H1 (cell line): ENCODE data around the gene HRH3. TPM values are rescaled to one million over a fixed set of nuclear protein-coding genes. Genes with fewer than 3 reads are reported as not detected.

Experiments used
- CTCF ChIA-PET: fragments of 300-600 bp; sonication (Branson Sonifier 250); formaldehyde crosslinking; loops from one replicate; lab custom pipeline; 2021; ENCODE audit not compliant: partially characterized antibody; lab: Charles Lee
- POLR2A ChIA-PET: fragments of 300-600 bp; sonication (Branson Sonifier 250); formaldehyde crosslinking; loops from one replicate; lab custom pipeline; 2021; ENCODE audit warnings: inconsistent platforms; ENCODE audit not compliant: partially characterized antibody; lab: Charles Lee
- DNase-seq, 2 experiments: peaks; one replicate each; pipeline versions ENCODE4 v3.0.0 to v3.0.0-alpha.2; 2010 to 2022; ENCODE audit warnings: low spot score in 2 of 2, low read depth in 1 of 2, mixed read lengths in 1 of 2
- FAIRE-seq: peaks from 2 replicates; lab custom pipeline; 2011; peaks lifted over from hg19 to GRCh38; lab: Jason Lieb, UNC
- H2AFZ ChIP-seq: 2 replicates; pipeline ENCODE4 v1.8.1; 2012; ENCODE audit warnings: low read length, inconsistent platforms
- H2AK5ac ChIP-seq: 2 replicates; pipeline ENCODE4 v1.6.1; 2013; ENCODE audit warnings: low read depth, low read length
- H2BK120ac ChIP-seq: replicated peaks from 2 replicates; pipeline ENCODE3; 2013; ENCODE audit warnings: low read depth, low read length, inconsistent platforms
- H2BK12ac ChIP-seq: 2 replicates; pipeline ENCODE4 v1.6.1; 2013; ENCODE audit warnings: low read depth, low read length
- H2BK15ac ChIP-seq: 2 replicates; pipeline ENCODE4 v1.6.1; 2013; ENCODE audit warnings: low read length
- H2BK20ac ChIP-seq: 2 replicates; pipeline ENCODE4 v1.6.1; 2013; ENCODE audit warnings: low read length
- H2BK5ac ChIP-seq: 2 replicates; pipeline ENCODE4 v1.6.1; 2013; ENCODE audit warnings: low read depth, low read length
- H3K14ac ChIP-seq: 2 replicates; pipeline ENCODE4 v1.6.1; 2013; ENCODE audit warnings: inconsistent platforms; ENCODE audit not compliant: insufficient read length
- H3K18ac ChIP-seq: 2 replicates; pipeline ENCODE4 v1.6.1; 2013; ENCODE audit warnings: low read length; ENCODE audit errors: extremely low read depth
- H3K23ac ChIP-seq: 2 replicates; pipeline ENCODE4 v1.6.1; 2013; ENCODE audit warnings: inconsistent platforms; ENCODE audit not compliant: insufficient read length
- H3K23me2 ChIP-seq: 2 replicates; pipeline ENCODE4 v1.6.1; 2013; ENCODE audit warnings: low read depth, low read length
- H3K27ac ChIP-seq: 2 replicates; pipeline ENCODE4 v1.6.1; 2011; ENCODE audit warnings: low read depth, low read length, inconsistent platforms
- H3K27me3 ChIP-seq, 4 experiments: replicated peaks in 1 of 4; 1 replicate in 1 of 4; 2 replicates in 3 of 4; pipeline versions ENCODE4 v1.6.1 to v1.8.1; 2011 to 2013; ENCODE audit warnings: low read length in 3 of 4, mild to moderate bottlenecking in 3 of 4, inconsistent platforms in 2 of 4, mixed read lengths in 2 of 4, moderate library complexity in 1 of 4; ENCODE audit not compliant: control insufficient read depth in 3 of 4, insufficient read depth in 3 of 4; ENCODE audit errors: extremely low read depth in 1 of 4
- H3K36me3 ChIP-seq, 4 experiments: 2 replicates each; pipeline versions ENCODE4 v1.6.1 to v1.8.1; 2011 to 2013; ENCODE audit warnings: mild to moderate bottlenecking in 4 of 4, low read length in 3 of 4, moderate library complexity in 2 of 4, control low read depth in 1 of 4, inconsistent platforms in 1 of 4; ENCODE audit not compliant: insufficient read depth in 4 of 4, control insufficient read depth in 2 of 4
- H3K4ac ChIP-seq: replicated peaks from 2 replicates; pipeline ENCODE3; 2013; ENCODE audit warnings: low read length, low read depth, mixed read lengths, inconsistent platforms; ENCODE audit not compliant: insufficient read length
- H3K4me1 ChIP-seq, 4 experiments: replicated peaks in 1 of 4; 1 replicate in 1 of 4; 2 replicates in 3 of 4; pipeline versions ENCODE4 v1.6.1 to v1.8.1; 2011 to 2013; ENCODE audit warnings: low read length in 3 of 4, inconsistent platforms in 2 of 4, mixed read lengths in 1 of 4; ENCODE audit not compliant: insufficient read depth in 4 of 4, control insufficient read depth in 3 of 4
- H3K4me2 ChIP-seq, 2 experiments: 2 replicates each; pipeline versions ENCODE4 v1.6.1 to v1.8.1; 2011 to 2013; ENCODE audit warnings: low read depth in 2 of 2, low read length in 2 of 2, control low read depth in 1 of 2, inconsistent platforms in 1 of 2, mild to moderate bottlenecking in 1 of 2; ENCODE audit not compliant: insufficient read depth in 1 of 2
- H3K4me3 ChIP-seq, 4 experiments: fragments of 200-600, 300-600 bp in 1 of 4; sonication (generic), shearing (Covaris generic), sonication (Bioruptor Twin) in 1 of 4; 2 replicates each; pipeline versions ENCODE4 v1.5.1 to v1.8.1; 2011 to 2016; ENCODE audit warnings: low read length in 4 of 4, low read depth in 3 of 4, control low read depth in 2 of 4, inconsistent platforms in 2 of 4, mild to moderate bottlenecking in 2 of 4, mixed read lengths in 1 of 4, moderate library complexity in 1 of 4; ENCODE audit not compliant: insufficient read depth in 2 of 4; ENCODE audit errors: extremely low read depth in 1 of 4
- H3K56ac ChIP-seq: replicated peaks from 2 replicates; pipeline ENCODE3; 2013; ENCODE audit warnings: low read depth, mild to moderate bottlenecking, mixed read lengths, low read length, inconsistent platforms; ENCODE audit not compliant: insufficient read length
- H3K79me1 ChIP-seq: 2 replicates; pipeline ENCODE4 v1.6.1; 2013; ENCODE audit warnings: low read depth, low read length, control low read depth
- H3K79me2 ChIP-seq, 2 experiments: 2 replicates each; pipeline versions ENCODE4 v1.6.1 to v1.8.1; 2012 to 2013; ENCODE audit warnings: low read length in 2 of 2, mild to moderate bottlenecking in 2 of 2, inconsistent platforms in 1 of 2; ENCODE audit not compliant: insufficient read depth in 2 of 2, control insufficient read depth in 1 of 2
- H3K9ac ChIP-seq, 4 experiments: replicated peaks in 1 of 4; 1 replicate in 1 of 4; 2 replicates in 3 of 4; pipeline versions ENCODE4 v1.6.1 to v1.8.1; 2011 to 2013; ENCODE audit warnings: low read depth in 3 of 4, low read length in 3 of 4, control low read depth in 2 of 4, mild to moderate bottlenecking in 2 of 4, moderate library complexity in 2 of 4, inconsistent platforms in 1 of 4; ENCODE audit errors: extremely low read depth in 1 of 4
- H3K9me3 ChIP-seq, 2 experiments: 2 replicates each; pipeline versions ENCODE4 v1.6.1 to v1.8.1; 2012 to 2013; ENCODE audit warnings: mild to moderate bottlenecking in 2 of 2, moderate library complexity in 2 of 2, control low read depth in 1 of 2, inconsistent platforms in 1 of 2, low read depth in 1 of 2, low read length in 1 of 2, mixed read lengths in 1 of 2; ENCODE audit not compliant: insufficient read depth in 2 of 2
- H4K20me1 ChIP-seq, 2 experiments: replicated peaks in 1 of 2; 2 replicates each; pipeline versions ENCODE3 to v1.8.1; 2011 to 2013; ENCODE audit warnings: inconsistent platforms in 2 of 2, low read length in 2 of 2, mild to moderate bottlenecking in 1 of 2; ENCODE audit not compliant: insufficient read depth in 2 of 2, control insufficient read depth in 1 of 2
- H4K5ac ChIP-seq: 2 replicates; pipeline ENCODE4 v1.6.1; 2013; ENCODE audit warnings: low read length, low read depth, mixed read lengths, inconsistent platforms; ENCODE audit not compliant: insufficient read length
- H4K8ac ChIP-seq: 2 replicates; pipeline ENCODE4 v1.8.0; 2013; ENCODE audit warnings: mild to moderate bottlenecking, moderate library complexity, low read length, inconsistent platforms; ENCODE audit not compliant: insufficient read depth; ENCODE audit errors: extremely low read depth
- H4K91ac ChIP-seq: replicated peaks from 2 replicates; pipeline ENCODE3; 2013; ENCODE audit warnings: low read length, mixed read lengths, inconsistent platforms; ENCODE audit not compliant: insufficient read length
- EGR1 ChIP-seq: IDR thresholded peaks from 2 replicates; pipeline ENCODE4 v1.6.1; 2011; ENCODE audit warnings: low read depth, low read length, borderline replicate concordance
- EP300 ChIP-seq, 2 experiments: IDR thresholded peaks; 1 replicate in 1 of 2; 2 replicates in 1 of 2; pipeline ENCODE4 v1.6.1; 2011 to 2012; ENCODE audit warnings: low read depth in 2 of 2, low read length in 2 of 2, mild to moderate bottlenecking in 2 of 2, borderline replicate concordance in 1 of 2, inconsistent platforms in 1 of 2, moderate library complexity in 1 of 2
- FOSL1 ChIP-seq: IDR thresholded peaks from 2 replicates; pipeline ENCODE4 v1.6.1; 2011; ENCODE audit warnings: mild to moderate bottlenecking, low read depth, low read length, moderate library complexity; ENCODE audit not compliant: insufficient read depth
- NANOG ChIP-seq: IDR thresholded peaks from 2 replicates; pipeline ENCODE4 v1.6.1; 2011; ENCODE audit warnings: low read length, low read depth, mild to moderate bottlenecking, inconsistent platforms; ENCODE audit not compliant: insufficient read depth, poor library complexity, severe bottlenecking
- NRF1 ChIP-seq: IDR thresholded peaks from 2 replicates; pipeline ENCODE4 v1.6.1; 2011; ENCODE audit warnings: mild to moderate bottlenecking, low read depth, low read length, improper control_type of control experiment
- POLR2A ChIP-seq, 2 experiments: IDR thresholded peaks; 1 replicate in 1 of 2; 2 replicates in 1 of 2; pipeline ENCODE4 v1.6.1; 2011; ENCODE audit warnings: low read depth in 2 of 2, low read length in 2 of 2, mild to moderate bottlenecking in 2 of 2; ENCODE audit errors: control extremely low read depth in 1 of 2
- SIN3A ChIP-seq, 2 experiments: IDR thresholded peaks in 1 of 2; conservative IDR thresholded peaks in 1 of 2; 2 replicates each; pipeline ENCODE4 v1.6.1; 2011 to 2012; ENCODE audit warnings: low read length in 2 of 2, improper control_type of control experiment in 1 of 2, low read depth in 1 of 2, mild to moderate bottlenecking in 1 of 2
- SP1 ChIP-seq: IDR thresholded peaks from 2 replicates; pipeline ENCODE4 v1.6.1; 2011; ENCODE audit warnings: low read depth, low read length
- SUZ12 ChIP-seq: fragments of 200-600 bp; sonication (generic); IDR thresholded peaks from 2 replicates; pipeline ENCODE4 v1.6.1; 2012; ENCODE audit warnings: mild to moderate bottlenecking, inconsistent platforms, low read length, moderate library complexity, mixed read lengths
- TAF7 ChIP-seq: optimal IDR thresholded peaks from 2 replicates; pipeline ENCODE3; 2011; ENCODE audit warnings: low read depth, mild to moderate bottlenecking, inconsistent platforms, low read length, moderate library complexity, borderline replicate concordance
- TCF12 ChIP-seq: IDR thresholded peaks from 2 replicates; pipeline ENCODE4 v1.6.1; 2011; ENCODE audit warnings: low read depth, mild to moderate bottlenecking, low read length
- WGBS, 2 experiments: shearing (Covaris generic) in 1 of 2; methylation state at CpG; one replicate each; pipeline versions ENCODE4 v1.1.6 to v1.1.7; 2013 to 2015; ENCODE audit warnings: low lambda C conversion rate in 2 of 2, mixed read lengths in 2 of 2, inconsistent platforms in 1 of 2, low coverage in 1 of 2, missing lambda C conversion rate in 1 of 2; ENCODE audit not compliant: insufficient replicate concordance in 2 of 2, insufficient coverage in 1 of 2, insufficient read length in 1 of 2; ENCODE audit errors: extremely low coverage in 1 of 2, missing lambda C conversion rate in 1 of 2; 5-methylcytosine and 5-hydroxymethylcytosine counted together
- polyA plus RNA-seq, 7 experiments: library from polyadenylated mRNA; depleted of rRNA in 3 of 7; stranded (reverse) in 5 of 7; unstranded in 2 of 7; fragments of >200 nt in 5 of 7; fragments of 200-250 nt in 2 of 7; gene quantifications; 1 replicate in 5 of 7; 2 replicates in 1 of 7; 4 replicates in 1 of 7; pipeline versions ENCODE4 v1.2.1 to v1.2.3, GENCODE V29; 2011 to 2013; ENCODE audit warnings: missing spikeins in 2 of 7, mixed read lengths in 2 of 7
- total RNA-seq: library from RNA; stranded (reverse); fragmentation: NEBNext Ultra II Directional; extraction: Animal tissue kit (Norgen Biotek cat#: 25700); gene quantifications from 2 replicates; pipeline ENCODE4 v1.2.1, GENCODE V29; 2021

HRH3 gene
- total and polyA plus RNA-seq, 2 of the 8 experiments (the other 6 are each of a cell fraction or from before 2014, with no cell fraction given) = 2.0 to 4.5 TPM

GRCh38 chr20:62224113-62224855 is 4.2 kb upstream of the HRH3 start:
- Histone ChIP-seq H2BK12ac (no peak overlapping the region), H3K27me3 (peaks cover 3 to 47% (median 27%) of the 10 kb centered on the region in 4 experiments), H3K4ac (no peak overlapping the region), H3K27ac (no peak overlapping the region), H3K4me2 (no peak overlapping the region), H3K79me2 (no peaks in the 10 kb centered on the region), H2BK20ac (no peak overlapping the region), H3K18ac (no peak overlapping the region), H3K4me1 (peaks cover 0 to 26% (median 15%) of the 10 kb centered on the region in 4 experiments; a peak in 6 of 7 replicates), H2AK5ac (no peak overlapping the region), H3K9me3 (peaks cover 0 to 3% of the 10 kb centered on the region in 2 experiments; a peak in 1 of 4 replicates), H3K79me1 (no peaks in the 10 kb centered on the region), H3K14ac (no peak overlapping the region), H3K4me3 (no peak overlapping the region), H3K9ac (no peak overlapping the region), H4K91ac (no peak overlapping the region), H3K23ac (no peak overlapping the region), H2AFZ (no peak overlapping the region), H2BK120ac (no peak overlapping the region), H4K20me1 (peaks cover 3 to 14% of the 10 kb centered on the region in 2 experiments), H2BK5ac (no peak overlapping the region), H3K23me2 (peaks cover 19% of the 10 kb centered on the region; the same call in 1 of the 2 replicates), H2BK15ac (no peak overlapping the region), H4K5ac (no peak overlapping the region), H3K36me3 (no peaks in the 10 kb centered on the region), H3K56ac (no peak overlapping the region), H4K8ac (no peak overlapping the region)
- ChIA-PET CTCF (interaction anchor here (0.6 kb wide), 1 partner anchor 37 kb away, joined by 3 read pairs; no protein-coding TSS in a partner anchor), POLR2A (no interaction called here)
- no peak for FAIRE-seq
- WGBS, 2 experiments = 88% methylated on average over 14 of the region's 21 CpGs; no CpG with 5 or more reads in 1 of the 2 experiments
- DNase-seq = no peak
- no peak for TF ChIP-seq SP1
- TF ChIP-seq EP300 (IDR thresholded peaks at IDR 0.05; ENCODE audit: borderline replicate concordance in 1 of 2, low read depth in 2 of 2, low read length in 2 of 2) = no peak
- no peak for TF ChIP-seq TCF12
- TF ChIP-seq NRF1 = no peak
- no peak for TF ChIP-seq EGR1
- TF ChIP-seq FOSL1 = no peak
- no peak for TF ChIP-seq SUZ12
- no peak for TF ChIP-seq POLR2A (IDR thresholded peaks at IDR 0.05; ENCODE audit: control extremely low read depth in 1 of 2, low read depth in 2 of 2, low read length in 2 of 2)
- TF ChIP-seq NANOG = no peak
- no peak for TF ChIP-seq TAF7
- TF ChIP-seq SIN3A (conservative IDR thresholded peaks at IDR 0.05 in 1 of 2, IDR thresholded peaks at IDR 0.05 in 1 of 2; ENCODE audit: low read depth in 1 of 2, low read length in 2 of 2) = no peak
